ENCODE measurements around the gene SERTAD4.

The SERTAD4 gene

GRCh38 chr1:210217482-210217881 is 15.1 kb upstream of the SERTAD4 start:
- H3K4ac ChIP-seq (ENCODE audit: low read length) = no peak overlapping the region
- no peak overlapping the region for H3K27ac ChIP-seq (replicated peaks; ENCODE audit: low read length)
- H3K4me2 ChIP-seq (ENCODE audit: insufficient read depth, low read length, poor library complexity, severe bottlenecking) = no peak overlapping the region
- no peak overlapping the region for H4K91ac ChIP-seq (ENCODE audit: low read depth, low read length, poor library complexity)
- no peaks in the 10 kb centered on the region for H3K9me3 ChIP-seq (replicated peaks in 1 of 2; ENCODE audit: control insufficient read depth in 2 of 2, insufficient read depth in 1 of 2, low read depth in 1 of 2, low read length in 2 of 2)
- no peak overlapping the region for H3K9ac ChIP-seq (ENCODE audit: low read depth, low read length, poor library complexity)
- H2BK120ac ChIP-seq (ENCODE audit: low read depth, low read length) = no peak overlapping the region
- H2AK5ac ChIP-seq (ENCODE audit: low read depth, low read length) = no peak overlapping the region
- no peaks in the 10 kb centered on the region for H3K79me1 ChIP-seq (ENCODE audit: low read depth, low read length)
- H2BK5ac ChIP-seq (ENCODE audit: low read length) = no peak overlapping the region
- no peak for DNase-seq (ENCODE audit: low spot score)
- no peak overlapping the region for H3K18ac ChIP-seq (ENCODE audit: low read length)
- H2AFZ ChIP-seq (ENCODE audit: low read length) = no peak overlapping the region
- H3K4me1 ChIP-seq (ENCODE audit: control insufficient read depth in 2 of 2, insufficient read depth in 1 of 2, low read depth in 1 of 2, low read length in 2 of 2) = peaks cover 2 to 4% of the 10 kb centered on the region in 2 donors
- H3K36me3 ChIP-seq (replicated peaks in 1 of 2; ENCODE audit: control insufficient read depth in 2 of 2, insufficient read depth in 2 of 2, low read length in 2 of 2) = no peaks in the 10 kb centered on the region
- WGBS, 2 donors (ENCODE audit: extremely low coverage in 2 of 2, insufficient read length in 2 of 2, insufficient replicate concordance in 1 of 2) = no CpG with 5 or more reads among the region's 5 CpGs
- H3K27me3 ChIP-seq (ENCODE audit: control insufficient read depth in 3 of 3, insufficient read depth in 3 of 3, low read depth in 1 of 3, low read length in 3 of 3) = peaks cover 0 to 2% (median 0%) of the 10 kb centered on the region in 3 experiments
- H3K23ac ChIP-seq (ENCODE audit: low read depth, low read length, poor library complexity) = no peak overlapping the region
- H4K8ac ChIP-seq (ENCODE audit: low read depth, low read length) = no peak overlapping the region
- H2BK12ac ChIP-seq (ENCODE audit: low read length) = no peak overlapping the region
- no peak overlapping the region for H3K4me3 ChIP-seq (ENCODE audit: low read length in 2 of 2)
- H3K14ac ChIP-seq (ENCODE audit: low read length) = no peak overlapping the region
- no peak overlapping the region for H2BK15ac ChIP-seq (ENCODE audit: low read length)

- Histone ChIP-seq H3K14ac (ENCODE audit: low read length) (no peak overlapping the region), H3K4me2 (ENCODE audit: insufficient read depth, low read length, poor library complexity, severe bottlenecking) (no peak overlapping the region), H3K9me3 (replicated peaks in 1 of 2; ENCODE audit: control insufficient read depth in 2 of 2, insufficient read depth in 1 of 2, low read depth in 1 of 2, low read length in 2 of 2) (no peaks in the 10 kb centered on the region), H3K4me3 (ENCODE audit: low read length in 2 of 2) (no peak overlapping the region), H2BK12ac (ENCODE audit: low read length) (no peak overlapping the region), H4K91ac (ENCODE audit: low read depth, low read length, poor library complexity) (no peak overlapping the region), H3K9ac (ENCODE audit: low read depth, low read length, poor library complexity) (no peak overlapping the region), H3K27me3 (ENCODE audit: control insufficient read depth in 3 of 3, insufficient read depth in 3 of 3, low read depth in 1 of 3, low read length in 3 of 3) (peaks cover 0 to 2% (median 0%) of the 10 kb centered on the region in 3 experiments), H3K4me1 (ENCODE audit: control insufficient read depth in 2 of 2, insufficient read depth in 1 of 2, low read depth in 1 of 2, low read length in 2 of 2) (peaks cover 4 to 5% of the 10 kb centered on the region in 2 donors), H3K79me1 (ENCODE audit: low read depth, low read length) (no peaks in the 10 kb centered on the region), H2AK5ac (ENCODE audit: low read depth, low read length) (no peak overlapping the region), H3K18ac (ENCODE audit: low read length) (no peak overlapping the region), H2BK5ac (ENCODE audit: low read length) (no peak overlapping the region), H2BK15ac (ENCODE audit: low read length) (no peak overlapping the region), H3K36me3 (replicated peaks in 1 of 2; ENCODE audit: control insufficient read depth in 2 of 2, insufficient read depth in 2 of 2, low read length in 2 of 2) (no peaks in the 10 kb centered on the region), H2BK120ac (ENCODE audit: low read depth, low read length) (no peak overlapping the region), H3K23ac (ENCODE audit: low read depth, low read length, poor library complexity) (no peak overlapping the region), H3K27ac (replicated peaks; ENCODE audit: low read length) (no peak overlapping the region), H4K8ac (ENCODE audit: low read depth, low read length) (no peak overlapping the region), H3K4ac (ENCODE audit: low read length) (no peak overlapping the region), H2AFZ (ENCODE audit: low read length) (no peak overlapping the region)
- no CpG with 5 or more reads among the region's 4 CpGs for WGBS, 2 donors (ENCODE audit: extremely low coverage in 2 of 2, insufficient read length in 2 of 2, insufficient replicate concordance in 1 of 2)
- no peak for DNase-seq (ENCODE audit: low spot score)
Measured at GRCh38 chr1:210218047-210218446, 14.5 kb upstream of the SERTAD4 start.

- no peak overlapping the region for H3K18ac ChIP-seq (ENCODE audit: low read length)
- DNase-seq (ENCODE audit: low spot score) = no peak
- H3K9ac ChIP-seq (ENCODE audit: low read depth, low read length, poor library complexity) = no peak overlapping the region
- H3K27me3 ChIP-seq (ENCODE audit: control insufficient read depth in 3 of 3, insufficient read depth in 3 of 3, low read depth in 1 of 3, low read length in 3 of 3) = peaks cover 0 to 12% (median 0%) of the 10 kb centered on the region in 3 experiments
- H3K4me1 ChIP-seq (ENCODE audit: control insufficient read depth in 2 of 2, insufficient read depth in 1 of 2, low read depth in 1 of 2, low read length in 2 of 2) = peaks cover 4 to 11% of the 10 kb centered on the region in 2 donors
- peak overlapping the region; percentile 11 for H3K27ac ChIP-seq (replicated peaks; ENCODE audit: low read length)
- H2AK5ac ChIP-seq (ENCODE audit: low read depth, low read length) = no peak overlapping the region
- H4K8ac ChIP-seq (ENCODE audit: low read depth, low read length) = no peak overlapping the region
- H3K79me1 ChIP-seq (ENCODE audit: low read depth, low read length) = no peaks in the 10 kb centered on the region
- peak overlapping the region; percentile 64 for H2AFZ ChIP-seq (ENCODE audit: low read length)
- no peak overlapping the region for H3K4ac ChIP-seq (ENCODE audit: low read length)
- H4K91ac ChIP-seq (ENCODE audit: low read depth, low read length, poor library complexity) = no peak overlapping the region
- H3K14ac ChIP-seq (ENCODE audit: low read length) = no peak overlapping the region
- no peak overlapping the region for H2BK5ac ChIP-seq (ENCODE audit: low read length)
- H3K9me3 ChIP-seq (replicated peaks in 1 of 2; ENCODE audit: control insufficient read depth in 2 of 2, insufficient read depth in 1 of 2, low read depth in 1 of 2, low read length in 2 of 2) = no peaks in the 10 kb centered on the region
- H2BK15ac ChIP-seq (ENCODE audit: low read length) = no peak overlapping the region
- no peak overlapping the region for H2BK120ac ChIP-seq (ENCODE audit: low read depth, low read length)
- no peak overlapping the region for H2BK12ac ChIP-seq (ENCODE audit: low read length)
- H3K4me2 ChIP-seq (ENCODE audit: insufficient read depth, low read length, poor library complexity, severe bottlenecking) = no peak overlapping the region
- no CpG with 5 or more reads among the region's 6 CpGs for WGBS, 2 donors (ENCODE audit: extremely low coverage in 2 of 2, insufficient read length in 2 of 2, insufficient replicate concordance in 1 of 2)
- no peak overlapping the region for H3K23ac ChIP-seq (ENCODE audit: low read depth, low read length, poor library complexity)
- H3K36me3 ChIP-seq (replicated peaks in 1 of 2; ENCODE audit: control insufficient read depth in 2 of 2, insufficient read depth in 2 of 2, low read length in 2 of 2) = no peaks in the 10 kb centered on the region
- H3K4me3 ChIP-seq (ENCODE audit: low read length in 2 of 2) = no peak overlapping the region
Measured at GRCh38 chr1:210222340-210223006, 10.1 kb upstream of the SERTAD4 start.

DNA sequence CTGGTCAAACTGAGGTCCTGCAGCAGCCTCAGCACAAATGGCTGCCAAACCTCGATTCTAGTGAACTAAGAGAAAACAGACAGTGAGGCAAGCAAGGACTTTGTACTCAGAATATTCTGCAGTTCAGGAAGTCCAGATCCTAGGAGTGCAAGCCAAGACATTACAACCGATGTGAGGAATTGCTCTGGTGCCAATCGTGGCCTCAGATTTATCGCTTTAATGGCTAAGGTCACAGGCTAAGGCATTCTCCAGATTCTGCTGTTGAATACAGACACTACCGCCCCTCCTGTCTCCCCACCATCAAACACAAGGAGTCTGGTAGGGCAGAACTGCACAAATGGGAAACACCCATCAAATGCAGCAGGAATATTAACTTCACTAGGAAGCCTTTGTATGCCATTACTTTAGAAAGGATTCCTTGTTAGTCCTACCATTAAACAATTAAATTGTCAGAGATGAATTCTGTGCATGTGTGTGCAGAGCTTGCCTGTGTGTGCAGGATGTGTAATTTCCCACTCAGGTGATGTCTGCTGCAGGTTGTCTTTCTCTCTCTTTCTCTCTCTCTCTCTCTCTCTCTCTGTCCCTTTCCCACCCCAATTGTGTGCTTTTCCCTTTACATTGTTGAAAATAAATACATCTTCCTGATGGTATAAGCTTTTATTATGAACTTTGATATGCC is 9.2 kb upstream of the SERTAD4 start:
- Histone ChIP-seq H3K27me3 (ENCODE audit: control insufficient read depth in 3 of 3, insufficient read depth in 3 of 3, low read depth in 1 of 3, low read length in 3 of 3) (peaks cover 0 to 21% (median 0%) of the 10 kb centered on the region in 3 experiments), H2BK15ac (ENCODE audit: low read length) (no peak overlapping the region)

More for the DNA sequence above, 9.2 kb upstream of the SERTAD4 start:
- Histone ChIP-seq H2BK5ac (ENCODE audit: low read length) (no peak overlapping the region), H2AK5ac (ENCODE audit: low read depth, low read length) (no peak overlapping the region), H4K8ac (ENCODE audit: low read depth, low read length) (no peak overlapping the region), H3K14ac (ENCODE audit: low read length) (no peak overlapping the region), H3K9me3 (replicated peaks in 1 of 2; ENCODE audit: control insufficient read depth in 2 of 2, insufficient read depth in 1 of 2, low read depth in 1 of 2, low read length in 2 of 2) (no peaks in the 10 kb centered on the region), H3K4me3 (ENCODE audit: low read length in 2 of 2) (no peak overlapping the region), H2BK12ac (ENCODE audit: low read length) (no peak overlapping the region), H3K18ac (ENCODE audit: low read length) (peak overlapping the region; percentile 17), H3K36me3 (replicated peaks in 1 of 2; ENCODE audit: control insufficient read depth in 2 of 2, insufficient read depth in 2 of 2, low read length in 2 of 2) (no peaks in the 10 kb centered on the region), H3K4me1 (ENCODE audit: control insufficient read depth in 2 of 2, insufficient read depth in 1 of 2, low read depth in 1 of 2, low read length in 2 of 2) (peaks cover 4 to 11% of the 10 kb centered on the region in 2 donors), H3K27ac (replicated peaks; ENCODE audit: low read length) (no peak overlapping the region), H3K23ac (ENCODE audit: low read depth, low read length, poor library complexity) (no peak overlapping the region), H3K4me2 (ENCODE audit: insufficient read depth, low read length, poor library complexity, severe bottlenecking) (no peak overlapping the region), H4K91ac (ENCODE audit: low read depth, low read length, poor library complexity) (no peak overlapping the region), H2BK120ac (ENCODE audit: low read depth, low read length) (no peak overlapping the region), H2AFZ (ENCODE audit: low read length) (peak overlapping the region; percentile 64), H3K4ac (ENCODE audit: low read length) (no peak overlapping the region), H3K9ac (ENCODE audit: low read depth, low read length, poor library complexity) (no peak overlapping the region), H3K79me1 (ENCODE audit: low read depth, low read length) (no peaks in the 10 kb centered on the region)
- DNase-seq (ENCODE audit: low spot score) = no peak
- no CpG with 5 or more reads among the region's 5 CpGs for WGBS, 2 donors (ENCODE audit: extremely low coverage in 2 of 2, insufficient read length in 2 of 2, insufficient replicate concordance in 1 of 2)
